H1 (cell line): ENCODE results near the gene MCMBP. TPM values are rescaled to one million over a fixed set of nuclear protein-coding genes. Genes with fewer than 3 reads are reported as not detected.

Experiments
- CTCF ChIA-PET: fragments of 300-600 bp; sonication (Branson Sonifier 250); formaldehyde crosslinking; loops from one replicate; lab custom pipeline; 2021; ENCODE audit not compliant: partially characterized antibody; lab: Charles Lee
- POLR2A ChIA-PET: fragments of 300-600 bp; sonication (Branson Sonifier 250); formaldehyde crosslinking; loops from one replicate; lab custom pipeline; 2021; ENCODE audit warnings: inconsistent platforms; ENCODE audit not compliant: partially characterized antibody; lab: Charles Lee
- DNase-seq, 2 experiments: peaks; one replicate each; pipeline versions ENCODE4 v3.0.0 to v3.0.0-alpha.2; 2010 to 2022; ENCODE audit warnings: low spot score in 2 of 2, low read depth in 1 of 2, mixed read lengths in 1 of 2
- FAIRE-seq: peaks from 2 replicates; lab custom pipeline; 2011; peaks lifted over from hg19 to GRCh38; lab: Jason Lieb, UNC
- H2AFZ ChIP-seq: 2 replicates; pipeline ENCODE4 v1.8.1; 2012; ENCODE audit warnings: low read length, inconsistent platforms
- H2AK5ac ChIP-seq: 2 replicates; pipeline ENCODE4 v1.6.1; 2013; ENCODE audit warnings: low read depth, low read length
- H2BK120ac ChIP-seq: replicated peaks from 2 replicates; pipeline ENCODE3; 2013; ENCODE audit warnings: low read depth, low read length, inconsistent platforms
- H2BK12ac ChIP-seq: 2 replicates; pipeline ENCODE4 v1.6.1; 2013; ENCODE audit warnings: low read depth, low read length
- H2BK15ac ChIP-seq: 2 replicates; pipeline ENCODE4 v1.6.1; 2013; ENCODE audit warnings: low read length
- H2BK20ac ChIP-seq: 2 replicates; pipeline ENCODE4 v1.6.1; 2013; ENCODE audit warnings: low read length
- H2BK5ac ChIP-seq: 2 replicates; pipeline ENCODE4 v1.6.1; 2013; ENCODE audit warnings: low read depth, low read length
- H3K14ac ChIP-seq: 2 replicates; pipeline ENCODE4 v1.6.1; 2013; ENCODE audit warnings: inconsistent platforms; ENCODE audit not compliant: insufficient read length
- H3K18ac ChIP-seq: 2 replicates; pipeline ENCODE4 v1.6.1; 2013; ENCODE audit warnings: low read length; ENCODE audit errors: extremely low read depth
- H3K23ac ChIP-seq: 2 replicates; pipeline ENCODE4 v1.6.1; 2013; ENCODE audit warnings: inconsistent platforms; ENCODE audit not compliant: insufficient read length
- H3K23me2 ChIP-seq: 2 replicates; pipeline ENCODE4 v1.6.1; 2013; ENCODE audit warnings: low read depth, low read length
- H3K27ac ChIP-seq: 2 replicates; pipeline ENCODE4 v1.6.1; 2011; ENCODE audit warnings: low read depth, low read length, inconsistent platforms
- H3K27me3 ChIP-seq, 4 experiments: replicated peaks in 1 of 4; 1 replicate in 1 of 4; 2 replicates in 3 of 4; pipeline versions ENCODE4 v1.6.1 to v1.8.1; 2011 to 2013; ENCODE audit warnings: low read length in 3 of 4, mild to moderate bottlenecking in 3 of 4, inconsistent platforms in 2 of 4, mixed read lengths in 2 of 4, moderate library complexity in 1 of 4; ENCODE audit not compliant: control insufficient read depth in 3 of 4, insufficient read depth in 3 of 4; ENCODE audit errors: extremely low read depth in 1 of 4
- H3K36me3 ChIP-seq, 4 experiments: 2 replicates each; pipeline versions ENCODE4 v1.6.1 to v1.8.1; 2011 to 2013; ENCODE audit warnings: mild to moderate bottlenecking in 4 of 4, low read length in 3 of 4, moderate library complexity in 2 of 4, control low read depth in 1 of 4, inconsistent platforms in 1 of 4; ENCODE audit not compliant: insufficient read depth in 4 of 4, control insufficient read depth in 2 of 4
- H3K4ac ChIP-seq: replicated peaks from 2 replicates; pipeline ENCODE3; 2013; ENCODE audit warnings: low read length, low read depth, mixed read lengths, inconsistent platforms; ENCODE audit not compliant: insufficient read length
- H3K4me1 ChIP-seq, 4 experiments: replicated peaks in 1 of 4; 1 replicate in 1 of 4; 2 replicates in 3 of 4; pipeline versions ENCODE4 v1.6.1 to v1.8.1; 2011 to 2013; ENCODE audit warnings: low read length in 3 of 4, inconsistent platforms in 2 of 4, mixed read lengths in 1 of 4; ENCODE audit not compliant: insufficient read depth in 4 of 4, control insufficient read depth in 3 of 4
- H3K4me2 ChIP-seq, 2 experiments: 2 replicates each; pipeline versions ENCODE4 v1.6.1 to v1.8.1; 2011 to 2013; ENCODE audit warnings: low read depth in 2 of 2, low read length in 2 of 2, control low read depth in 1 of 2, inconsistent platforms in 1 of 2, mild to moderate bottlenecking in 1 of 2; ENCODE audit not compliant: insufficient read depth in 1 of 2
- H3K4me3 ChIP-seq, 4 experiments: fragments of 200-600, 300-600 bp in 1 of 4; sonication (generic), shearing (Covaris generic), sonication (Bioruptor Twin) in 1 of 4; 2 replicates each; pipeline versions ENCODE4 v1.5.1 to v1.8.1; 2011 to 2016; ENCODE audit warnings: low read length in 4 of 4, low read depth in 3 of 4, control low read depth in 2 of 4, inconsistent platforms in 2 of 4, mild to moderate bottlenecking in 2 of 4, mixed read lengths in 1 of 4, moderate library complexity in 1 of 4; ENCODE audit not compliant: insufficient read depth in 2 of 4; ENCODE audit errors: extremely low read depth in 1 of 4
- H3K56ac ChIP-seq: replicated peaks from 2 replicates; pipeline ENCODE3; 2013; ENCODE audit warnings: low read depth, mild to moderate bottlenecking, mixed read lengths, low read length, inconsistent platforms; ENCODE audit not compliant: insufficient read length
- H3K79me1 ChIP-seq: 2 replicates; pipeline ENCODE4 v1.6.1; 2013; ENCODE audit warnings: low read depth, low read length, control low read depth
- H3K79me2 ChIP-seq, 2 experiments: 2 replicates each; pipeline versions ENCODE4 v1.6.1 to v1.8.1; 2012 to 2013; ENCODE audit warnings: low read length in 2 of 2, mild to moderate bottlenecking in 2 of 2, inconsistent platforms in 1 of 2; ENCODE audit not compliant: insufficient read depth in 2 of 2, control insufficient read depth in 1 of 2
- H3K9ac ChIP-seq, 4 experiments: replicated peaks in 1 of 4; 1 replicate in 1 of 4; 2 replicates in 3 of 4; pipeline versions ENCODE4 v1.6.1 to v1.8.1; 2011 to 2013; ENCODE audit warnings: low read depth in 3 of 4, low read length in 3 of 4, control low read depth in 2 of 4, mild to moderate bottlenecking in 2 of 4, moderate library complexity in 2 of 4, inconsistent platforms in 1 of 4; ENCODE audit errors: extremely low read depth in 1 of 4
- H3K9me3 ChIP-seq, 2 experiments: 2 replicates each; pipeline versions ENCODE4 v1.6.1 to v1.8.1; 2012 to 2013; ENCODE audit warnings: mild to moderate bottlenecking in 2 of 2, moderate library complexity in 2 of 2, control low read depth in 1 of 2, inconsistent platforms in 1 of 2, low read depth in 1 of 2, low read length in 1 of 2, mixed read lengths in 1 of 2; ENCODE audit not compliant: insufficient read depth in 2 of 2
- H4K20me1 ChIP-seq, 2 experiments: replicated peaks in 1 of 2; 2 replicates each; pipeline versions ENCODE3 to v1.8.1; 2011 to 2013; ENCODE audit warnings: inconsistent platforms in 2 of 2, low read length in 2 of 2, mild to moderate bottlenecking in 1 of 2; ENCODE audit not compliant: insufficient read depth in 2 of 2, control insufficient read depth in 1 of 2
- H4K5ac ChIP-seq: 2 replicates; pipeline ENCODE4 v1.6.1; 2013; ENCODE audit warnings: low read length, low read depth, mixed read lengths, inconsistent platforms; ENCODE audit not compliant: insufficient read length
- H4K8ac ChIP-seq: 2 replicates; pipeline ENCODE4 v1.8.0; 2013; ENCODE audit warnings: mild to moderate bottlenecking, moderate library complexity, low read length, inconsistent platforms; ENCODE audit not compliant: insufficient read depth; ENCODE audit errors: extremely low read depth
- H4K91ac ChIP-seq: replicated peaks from 2 replicates; pipeline ENCODE3; 2013; ENCODE audit warnings: low read length, mixed read lengths, inconsistent platforms; ENCODE audit not compliant: insufficient read length
- CTBP2 ChIP-seq: IDR thresholded peaks from 2 replicates; pipeline ENCODE4 v1.7.0; 2011; ENCODE audit warnings: borderline replicate concordance, mild to moderate bottlenecking, moderate library complexity, mixed read lengths, low read length; ENCODE audit not compliant: insufficient read depth, insufficient read length
- HDAC2 ChIP-seq, 2 experiments: fragments of 300-600 bp in 1 of 2; sonication (generic) in 1 of 2; IDR thresholded peaks; 2 replicates each; pipeline ENCODE4 v1.6.1; 2011 to 2012; ENCODE audit warnings: low read depth in 2 of 2, low read length in 2 of 2, mild to moderate bottlenecking in 2 of 2, moderate library complexity in 2 of 2, borderline replicate concordance in 1 of 2, inconsistent platforms in 1 of 2
- JUN ChIP-seq: IDR thresholded peaks from 2 replicates; pipeline ENCODE4 v1.6.1; 2011; ENCODE audit warnings: low read depth, mild to moderate bottlenecking, improper control_type of control experiment, low read length
- JUND ChIP-seq: IDR thresholded peaks from 2 replicates; pipeline ENCODE4 v1.6.1; 2011; ENCODE audit warnings: mild to moderate bottlenecking, improper control_type of control experiment, low read length
- KDM5A ChIP-seq: fragments of 200-600 bp; IDR thresholded peaks from 2 replicates; pipeline ENCODE4 v1.7.1; 2012; ENCODE audit warnings: mild to moderate bottlenecking, low read length, inconsistent platforms, mixed read lengths
- RAD21 ChIP-seq, 2 experiments: IDR thresholded peaks in 1 of 2; conservative IDR thresholded peaks in 1 of 2; 2 replicates each; pipeline ENCODE4 v1.6.1; 2011; ENCODE audit warnings: low read depth in 2 of 2, low read length in 2 of 2, improper control_type of control experiment in 1 of 2, inconsistent platforms in 1 of 2, mild to moderate bottlenecking in 1 of 2, moderate library complexity in 1 of 2
- RNF2 ChIP-seq: fragments of 200-900, 300-1000 bp; sonication (generic); IDR thresholded peaks from 2 replicates; pipeline ENCODE4 v1.7.1; 2016; ENCODE audit warnings: borderline replicate concordance, low read depth, mild to moderate bottlenecking, antibody characterized with exemption, low read length; ENCODE audit not compliant: poor library complexity, severe bottlenecking; ENCODE audit errors: missing control alignments
- TBP ChIP-seq: IDR thresholded peaks from 2 replicates; pipeline ENCODE4 v1.6.1; 2011; ENCODE audit warnings: low read depth, low read length, improper control_type of control experiment
- TCF12 ChIP-seq: IDR thresholded peaks from 2 replicates; pipeline ENCODE4 v1.6.1; 2011; ENCODE audit warnings: low read depth, mild to moderate bottlenecking, low read length
- TEAD4 ChIP-seq: IDR thresholded peaks from 2 replicates; pipeline ENCODE4 v1.6.1; 2012; ENCODE audit warnings: low read depth, low read length, inconsistent platforms, mixed read lengths
- USF2 ChIP-seq: IDR thresholded peaks from 2 replicates; pipeline ENCODE4 v1.6.1; 2011; ENCODE audit warnings: low read length, improper control_type of control experiment
- WGBS, 2 experiments: shearing (Covaris generic) in 1 of 2; methylation state at CpG; one replicate each; pipeline versions ENCODE4 v1.1.6 to v1.1.7; 2013 to 2015; ENCODE audit warnings: low lambda C conversion rate in 2 of 2, mixed read lengths in 2 of 2, inconsistent platforms in 1 of 2, low coverage in 1 of 2, missing lambda C conversion rate in 1 of 2; ENCODE audit not compliant: insufficient replicate concordance in 2 of 2, insufficient coverage in 1 of 2, insufficient read length in 1 of 2; ENCODE audit errors: extremely low coverage in 1 of 2, missing lambda C conversion rate in 1 of 2; 5-methylcytosine and 5-hydroxymethylcytosine counted together
- polyA plus RNA-seq, 7 experiments: library from polyadenylated mRNA; depleted of rRNA in 3 of 7; stranded (reverse) in 5 of 7; unstranded in 2 of 7; fragments of >200 nt in 5 of 7; fragments of 200-250 nt in 2 of 7; gene quantifications; 1 replicate in 5 of 7; 2 replicates in 1 of 7; 4 replicates in 1 of 7; pipeline versions ENCODE4 v1.2.1 to v1.2.3, GENCODE V29; 2011 to 2013; ENCODE audit warnings: missing spikeins in 2 of 7, mixed read lengths in 2 of 7
- total RNA-seq: library from RNA; stranded (reverse); fragmentation: NEBNext Ultra II Directional; extraction: Animal tissue kit (Norgen Biotek cat#: 25700); gene quantifications from 2 replicates; pipeline ENCODE4 v1.2.1, GENCODE V29; 2021

The MCMBP gene
- total and polyA plus RNA-seq, 2 of the 8 experiments (the other 6 are each of a cell fraction or from before 2014, with no cell fraction given): 67.3 to 81.7 TPM

- H2BK12ac ChIP-seq: no peak overlapping the region
- H3K9me3 ChIP-seq: no peaks in the 10 kb centered on the region
- ChIA-PET POLR2A (interaction anchor here (0.6 kb wide), 1 partner anchor 15 kb away, joined by 3 read pairs; no protein-coding TSS in a partner anchor), CTCF (interaction anchor here (1.0 to 2.0 kb wide), 4 partner anchors 9 to 102 kb away, joined by 3 to 9 read pairs (median 3); no protein-coding TSS in a partner anchor)
- no peak overlapping the region for H2BK15ac ChIP-seq
- H3K79me1 ChIP-seq: no peaks in the 10 kb centered on the region; the same call in 1 of the 2 replicates
- no peak overlapping the region for H4K5ac ChIP-seq
- peaks cover 3 to 4% of the 10 kb centered on the region in 2 experiments for H4K20me1 ChIP-seq
- H3K4me1 ChIP-seq: no peaks in the 10 kb centered on the region
- TF ChIP-seq TCF12 (no peak), KDM5A (no peak), CTBP2 (no peak), USF2 (no peak), JUN (no peak), JUND (no peak), RNF2 (no peak), TEAD4 (no peak), TBP (no peak), RAD21 (IDR thresholded peaks at IDR 0.05 in 1 of 2, conservative IDR thresholded peaks at IDR 0.05 in 1 of 2; ENCODE audit: low read depth in 2 of 2, low read length in 2 of 2) (no peak), HDAC2 (IDR thresholded peaks at IDR 0.05; ENCODE audit: borderline replicate concordance in 1 of 2, low read depth in 2 of 2, low read length in 2 of 2) (no peak)
- H4K91ac ChIP-seq: no peak overlapping the region
- H2BK5ac ChIP-seq: no peak overlapping the region
- no peaks in the 10 kb centered on the region for H3K23me2 ChIP-seq
- no peak overlapping the region for H2AFZ ChIP-seq
- peaks cover 16 to 68% (median 47%) of the 10 kb centered on the region in 4 experiments for H3K36me3 ChIP-seq
- no peak overlapping the region for H3K4ac ChIP-seq
- no peak overlapping the region for H2BK120ac ChIP-seq
- no peak for DNase-seq
- 87% methylated on average over 6 of the region's 6 CpGs; no CpG with 5 or more reads in 1 of the 2 experiments for WGBS, 2 experiments
- no peak overlapping the region for H2AK5ac ChIP-seq
- H3K79me2 ChIP-seq: no peaks in the 10 kb centered on the region; a peak in 1 of 4 replicates
- no peak overlapping the region for H3K4me3 ChIP-seq
- H3K4me2 ChIP-seq: no peak overlapping the region
- H3K18ac ChIP-seq: no peak overlapping the region
- H3K27ac ChIP-seq: no peak overlapping the region
- no peaks in the 10 kb centered on the region for H3K27me3 ChIP-seq
- H3K56ac ChIP-seq: no peak overlapping the region
- FAIRE-seq: no peak
- no peak overlapping the region for H3K9ac ChIP-seq
- no peak overlapping the region for H2BK20ac ChIP-seq
- H3K14ac ChIP-seq: no peak overlapping the region
- no peak overlapping the region for H3K23ac ChIP-seq
- no peak overlapping the region for H4K8ac ChIP-seq
These were observed 20.4 kb downstream of the MCMBP start for GRCh38 chr10:119852277-119852676.
